ENCODE results near the gene C1QTNF8.

The C1QTNF8 gene

DNA sequence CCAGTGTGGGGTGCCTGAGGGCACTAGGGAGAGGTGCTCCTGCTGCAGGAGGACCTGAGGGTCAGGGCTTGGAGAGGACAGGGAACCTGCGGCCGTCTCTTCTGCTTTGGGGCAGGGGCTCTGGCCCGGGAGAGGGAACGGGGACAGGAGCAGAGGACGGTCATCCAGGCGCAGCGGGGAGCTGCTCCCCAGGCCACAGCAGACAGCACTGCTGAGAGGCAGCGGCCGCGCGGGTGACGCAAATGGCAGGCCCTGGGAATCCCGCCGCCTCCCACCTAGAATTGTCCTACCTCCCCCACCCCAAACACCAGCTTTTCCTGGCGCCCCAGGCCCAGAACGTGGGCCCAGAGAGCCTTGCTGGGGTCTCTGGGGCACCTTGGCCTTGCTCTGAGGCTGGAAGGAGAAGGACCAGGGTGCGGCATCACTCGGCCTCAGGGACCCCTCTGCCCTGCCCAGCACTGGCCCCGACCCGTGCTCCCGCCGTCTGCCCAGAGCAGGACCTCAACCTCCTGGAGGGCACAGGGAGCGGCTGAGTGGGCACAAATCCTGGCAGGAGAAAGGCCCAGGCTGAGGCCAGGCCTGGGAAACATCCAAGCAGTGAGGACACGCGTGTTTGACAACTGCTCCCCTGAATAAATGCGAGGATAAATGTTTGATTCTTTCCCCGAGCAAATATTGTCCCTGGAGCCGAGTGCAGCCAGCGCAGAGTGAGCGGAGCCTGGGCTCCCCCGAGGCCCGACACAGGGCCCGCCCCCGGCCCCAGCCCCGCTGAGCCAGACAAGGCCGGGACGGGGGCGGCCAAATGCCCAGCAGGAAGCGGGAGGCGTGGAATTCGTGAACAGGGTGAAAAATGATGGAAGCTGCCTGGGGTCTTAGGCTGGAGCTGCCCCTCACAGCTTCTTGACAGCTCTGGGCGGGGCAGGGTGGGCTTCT is 15.0 kb downstream of the C1QTNF8 start:
- no peaks in the 10 kb centered on the region for H3K4me1 ChIP-seq (ENCODE audit: control insufficient read depth, insufficient read depth, low read length)
- no peaks in the 10 kb centered on the region for H3K27me3 ChIP-seq (ENCODE audit: control insufficient read depth, insufficient read depth, low read length)
- H3K9me3 ChIP-seq (ENCODE audit: control insufficient read depth, insufficient read depth, low read length) = peaks cover 3% of the 10 kb centered on the region; the same call in 1 of the 2 replicates
- H3K9ac ChIP-seq (ENCODE audit: low read depth, low read length) = no peak overlapping the region
- H3K27ac ChIP-seq (ENCODE audit: low read depth, low read length) = no peak overlapping the region
- H3K4me3 ChIP-seq (ENCODE audit: low read depth, low read length) = no peak overlapping the region
- H3K36me3 ChIP-seq (ENCODE audit: control insufficient read depth, insufficient read depth, low read length) = no peaks in the 10 kb centered on the region

DNA sequence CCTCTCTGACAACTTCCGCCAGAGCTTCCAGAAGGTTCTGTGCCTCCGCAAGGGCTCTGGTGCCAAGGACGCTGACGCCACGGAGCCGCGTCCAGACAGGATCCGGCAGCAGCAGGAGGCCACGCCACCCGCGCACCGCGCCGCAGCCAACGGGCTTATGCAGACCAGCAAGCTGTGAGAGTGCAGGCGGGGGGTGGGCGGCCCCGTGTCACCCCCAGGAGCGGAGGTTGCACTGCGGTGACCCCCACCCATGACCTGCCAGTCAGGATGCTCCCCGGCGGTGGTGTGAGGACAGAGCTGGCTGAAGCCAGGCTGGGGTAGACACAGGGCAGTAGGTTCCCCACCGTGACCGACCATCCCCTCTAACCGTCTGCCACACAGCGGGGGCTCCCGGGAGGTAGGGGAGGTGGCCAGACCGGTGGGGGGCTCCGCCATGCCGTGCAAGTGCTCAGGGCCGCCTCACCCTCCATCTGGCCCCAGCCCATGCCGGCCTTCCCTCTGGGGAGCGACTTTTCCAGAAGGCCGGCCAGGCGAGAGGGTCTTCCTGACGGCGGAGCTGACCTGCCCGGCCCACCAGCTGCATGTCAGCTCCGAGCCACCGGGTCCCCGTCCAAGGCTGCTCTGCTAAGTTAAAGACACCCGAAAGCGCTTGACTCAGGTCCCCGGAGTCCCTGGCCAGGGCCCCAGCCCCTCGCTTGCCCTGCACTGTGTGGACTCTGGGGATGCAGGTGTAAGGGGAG is 16.1 kb downstream of the C1QTNF8 start:
- H3K36me3 ChIP-seq (ENCODE audit: control insufficient read depth, insufficient read depth, low read length) = no peaks in the 10 kb centered on the region
- H3K9me3 ChIP-seq (ENCODE audit: control insufficient read depth, insufficient read depth, low read length) = no peaks in the 10 kb centered on the region
- H3K9ac ChIP-seq (ENCODE audit: low read depth, low read length) = no peak overlapping the region
- H3K4me3 ChIP-seq (ENCODE audit: low read depth, low read length) = no peak overlapping the region
- H3K27ac ChIP-seq (ENCODE audit: low read depth, low read length) = no peak overlapping the region
- no peaks in the 10 kb centered on the region for H3K4me1 ChIP-seq (ENCODE audit: control insufficient read depth, insufficient read depth, low read length)
- H3K27me3 ChIP-seq (ENCODE audit: control insufficient read depth, insufficient read depth, low read length) = no peaks in the 10 kb centered on the region

DNA sequence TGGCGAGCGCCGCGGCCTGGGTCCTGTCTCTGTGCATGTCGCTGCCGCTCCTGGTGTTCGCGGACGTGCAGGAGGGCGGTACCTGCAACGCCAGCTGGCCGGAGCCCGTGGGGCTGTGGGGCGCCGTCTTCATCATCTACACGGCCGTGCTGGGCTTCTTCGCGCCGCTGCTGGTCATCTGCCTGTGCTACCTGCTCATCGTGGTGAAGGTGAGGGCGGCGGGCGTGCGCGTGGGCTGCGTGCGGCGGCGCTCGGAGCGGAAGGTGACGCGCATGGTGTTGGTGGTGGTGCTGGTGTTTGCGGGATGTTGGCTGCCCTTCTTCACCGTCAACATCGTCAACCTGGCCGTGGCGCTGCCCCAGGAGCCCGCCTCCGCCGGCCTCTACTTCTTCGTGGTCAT is 16.7 kb downstream of the C1QTNF8 start:
- Histone ChIP-seq H3K4me1 (ENCODE audit: control insufficient read depth, insufficient read depth, low read length) (no peaks in the 10 kb centered on the region), H3K9me3 (ENCODE audit: control insufficient read depth, insufficient read depth, low read length) (no peaks in the 10 kb centered on the region), H3K27ac (ENCODE audit: low read depth, low read length) (no peak overlapping the region), H3K4me3 (ENCODE audit: low read depth, low read length) (no peak overlapping the region), H3K9ac (ENCODE audit: low read depth, low read length) (no peak overlapping the region), H3K36me3 (ENCODE audit: control insufficient read depth, insufficient read depth, low read length) (no peaks in the 10 kb centered on the region), H3K27me3 (ENCODE audit: control insufficient read depth, insufficient read depth, low read length) (no peaks in the 10 kb centered on the region)

DNA sequence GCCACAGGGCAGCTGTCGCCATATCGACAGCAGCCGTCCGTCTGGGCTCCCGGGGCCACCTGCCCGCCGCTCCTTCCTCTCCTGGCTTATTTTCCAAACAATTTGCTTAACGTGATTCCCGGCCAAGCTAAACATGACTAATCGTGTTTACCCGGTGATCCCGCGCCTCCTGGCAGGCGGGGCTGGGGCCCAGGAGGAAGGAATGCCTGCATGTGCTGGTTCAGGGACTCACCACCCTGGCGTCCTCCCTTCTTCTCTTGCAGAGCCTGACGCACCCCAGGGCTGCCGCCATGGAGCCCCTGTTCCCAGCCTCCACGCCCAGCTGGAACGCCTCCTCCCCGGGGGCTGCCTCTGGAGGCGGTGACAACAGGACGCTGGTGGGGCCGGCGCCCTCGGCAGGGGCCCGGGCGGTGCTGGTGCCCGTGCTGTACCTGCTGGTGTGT is 17.4 kb downstream of the C1QTNF8 start:
- 0 out of 2 replicates have a peak, but pooled peaks cover 3% of the 10 kb centered on the region for H3K27me3 ChIP-seq (ENCODE audit: control insufficient read depth, insufficient read depth, low read length)
- H3K27ac ChIP-seq (ENCODE audit: low read depth, low read length) = no peak overlapping the region
- no peak overlapping the region for H3K4me3 ChIP-seq (ENCODE audit: low read depth, low read length)
- H3K9me3 ChIP-seq (ENCODE audit: control insufficient read depth, insufficient read depth, low read length) = no peaks in the 10 kb centered on the region
- no peaks in the 10 kb centered on the region for H3K36me3 ChIP-seq (ENCODE audit: control insufficient read depth, insufficient read depth, low read length)
- H3K4me1 ChIP-seq (ENCODE audit: control insufficient read depth, insufficient read depth, low read length) = no peaks in the 10 kb centered on the region
- H3K9ac ChIP-seq (ENCODE audit: low read depth, low read length) = no peak overlapping the region

- Histone ChIP-seq H3K4me1 (ENCODE audit: control insufficient read depth, insufficient read depth, low read length) (no peaks in the 10 kb centered on the region), H3K27ac (ENCODE audit: low read depth, low read length) (no peak overlapping the region), H3K36me3 (ENCODE audit: control insufficient read depth, insufficient read depth, low read length) (no peaks in the 10 kb centered on the region), H3K27me3 (ENCODE audit: control insufficient read depth, insufficient read depth, low read length) (0 out of 2 replicates have a peak, but pooled peaks cover 3% of the 10 kb centered on the region), H3K4me3 (ENCODE audit: low read depth, low read length) (no peak overlapping the region), H3K9ac (ENCODE audit: low read depth, low read length) (no peak overlapping the region), H3K9me3 (ENCODE audit: control insufficient read depth, insufficient read depth, low read length) (no peaks in the 10 kb centered on the region)
Observed at GRCh38 chr16:1077877-1078578, 18.0 kb downstream of the C1QTNF8 start.

DNA sequence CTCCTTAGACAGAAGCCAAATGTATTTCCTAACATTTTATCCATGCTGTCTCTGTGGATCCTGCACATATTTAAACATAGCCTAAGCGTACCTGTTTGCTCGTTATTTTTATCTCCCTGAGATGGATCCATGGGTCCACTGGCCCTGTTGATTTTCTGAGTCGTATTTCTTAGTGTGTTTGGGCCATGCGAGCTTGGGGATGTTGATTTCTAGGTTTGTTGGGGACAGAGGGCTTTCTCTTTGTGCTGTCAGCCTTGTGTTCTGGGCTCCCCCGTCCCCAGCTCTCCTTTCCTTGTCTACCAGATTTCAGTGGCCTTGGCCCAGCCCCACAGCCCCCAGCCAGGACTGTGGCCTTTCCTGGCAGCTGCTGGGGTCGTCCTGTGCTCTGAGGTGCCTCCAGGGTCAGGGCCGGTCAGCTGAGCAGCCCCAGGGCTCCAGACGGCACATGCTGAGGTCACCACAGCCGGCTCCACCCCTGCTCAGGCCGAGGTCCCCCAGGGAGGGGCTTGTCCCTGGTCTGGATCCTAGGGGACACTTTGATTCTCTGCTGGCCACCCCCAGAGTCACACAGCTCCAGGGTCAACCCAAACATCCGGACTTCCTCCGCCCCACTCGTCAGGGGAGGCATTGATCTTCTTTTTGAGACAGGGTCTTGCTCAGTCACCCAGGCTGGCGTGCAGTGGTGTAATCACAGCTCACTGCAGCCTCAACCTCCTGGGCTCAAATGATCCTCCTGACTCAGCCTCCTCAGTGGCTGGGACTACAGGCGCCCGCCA is 19.1 kb downstream of the C1QTNF8 start:
- Histone ChIP-seq H3K9ac (ENCODE audit: low read depth, low read length) (no peak overlapping the region), H3K36me3 (ENCODE audit: control insufficient read depth, insufficient read depth, low read length) (no peaks in the 10 kb centered on the region), H3K9me3 (ENCODE audit: control insufficient read depth, insufficient read depth, low read length) (no peaks in the 10 kb centered on the region), H3K4me1 (ENCODE audit: control insufficient read depth, insufficient read depth, low read length) (peaks cover 2% of the 10 kb centered on the region; the same call in 1 of the 2 replicates), H3K27ac (ENCODE audit: low read depth, low read length) (no peak overlapping the region), H3K4me3 (ENCODE audit: low read depth, low read length) (no peak overlapping the region), H3K27me3 (ENCODE audit: control insufficient read depth, insufficient read depth, low read length) (peaks cover 8% of the 10 kb centered on the region; the same call in 1 of the 2 replicates)

- Histone ChIP-seq H3K4me3 (ENCODE audit: low read depth, low read length) (no peak overlapping the region), H3K27ac (ENCODE audit: low read depth, low read length) (no peak overlapping the region), H3K27me3 (ENCODE audit: control insufficient read depth, insufficient read depth, low read length) (peaks cover 14% of the 10 kb centered on the region; the same call in 1 of the 2 replicates), H3K4me1 (ENCODE audit: control insufficient read depth, insufficient read depth, low read length) (peaks cover 9% of the 10 kb centered on the region; the same call in 1 of the 2 replicates), H3K9me3 (ENCODE audit: control insufficient read depth, insufficient read depth, low read length) (no peaks in the 10 kb centered on the region), H3K9ac (ENCODE audit: low read depth, low read length) (no peak overlapping the region), H3K36me3 (ENCODE audit: control insufficient read depth, insufficient read depth, low read length) (no peaks in the 10 kb centered on the region)
Observed at GRCh38 chr16:1075546-1075945, 20.5 kb downstream of the C1QTNF8 start.

GRCh38 chr16:1074379-1074649 is 21.7 kb downstream of the C1QTNF8 start:
- Histone ChIP-seq H3K4me1 (ENCODE audit: control insufficient read depth, insufficient read depth, low read length) (peaks cover 16% of the 10 kb centered on the region; the same call in 1 of the 2 replicates), H3K36me3 (ENCODE audit: control insufficient read depth, insufficient read depth, low read length) (no peaks in the 10 kb centered on the region), H3K27me3 (ENCODE audit: control insufficient read depth, insufficient read depth, low read length) (peaks cover 14% of the 10 kb centered on the region; the same call in 1 of the 2 replicates), H3K27ac (ENCODE audit: low read depth, low read length) (no peak overlapping the region), H3K4me3 (ENCODE audit: low read depth, low read length) (no peak overlapping the region), H3K9ac (ENCODE audit: low read depth, low read length) (no peak overlapping the region), H3K9me3 (ENCODE audit: control insufficient read depth, insufficient read depth, low read length) (no peaks in the 10 kb centered on the region)

GRCh38 chr16:1073566-1074378 is 22.3 kb downstream of the C1QTNF8 start:
- Histone ChIP-seq H3K27me3 (ENCODE audit: control insufficient read depth, insufficient read depth, low read length) (peaks cover 14% of the 10 kb centered on the region; the same call in 1 of the 2 replicates), H3K9ac (ENCODE audit: low read depth, low read length) (no peak overlapping the region), H3K4me3 (ENCODE audit: low read depth, low read length) (no peak overlapping the region), H3K4me1 (ENCODE audit: control insufficient read depth, insufficient read depth, low read length) (peaks cover 16% of the 10 kb centered on the region; the same call in 1 of the 2 replicates), H3K9me3 (ENCODE audit: control insufficient read depth, insufficient read depth, low read length) (no peaks in the 10 kb centered on the region), H3K27ac (ENCODE audit: low read depth, low read length) (no peak overlapping the region), H3K36me3 (ENCODE audit: control insufficient read depth, insufficient read depth, low read length) (no peaks in the 10 kb centered on the region)

DNA sequence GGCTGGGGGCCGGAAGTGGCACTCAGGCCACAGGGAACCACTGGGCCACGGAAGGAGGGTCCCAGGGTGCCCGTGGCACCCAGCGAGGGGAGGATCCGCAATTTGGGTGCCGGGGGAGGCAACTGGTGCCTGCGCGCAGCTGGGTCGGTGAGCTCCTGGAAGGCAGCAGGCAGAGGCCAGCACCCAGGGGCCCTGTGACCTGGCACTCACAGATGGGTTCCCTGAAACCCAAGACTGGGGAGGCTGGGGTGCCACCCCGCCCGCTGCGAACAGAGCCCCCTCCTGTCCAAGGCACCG is 22.8 kb downstream of the C1QTNF8 start:
- Histone ChIP-seq H3K36me3 (ENCODE audit: control insufficient read depth, insufficient read depth, low read length) (no peaks in the 10 kb centered on the region), H3K27ac (ENCODE audit: low read depth, low read length) (no peak overlapping the region), H3K4me1 (ENCODE audit: control insufficient read depth, insufficient read depth, low read length) (peaks cover 16% of the 10 kb centered on the region; the same call in 1 of the 2 replicates), H3K4me3 (ENCODE audit: low read depth, low read length) (no peak overlapping the region), H3K9me3 (ENCODE audit: control insufficient read depth, insufficient read depth, low read length) (no peaks in the 10 kb centered on the region), H3K27me3 (ENCODE audit: control insufficient read depth, insufficient read depth, low read length) (peaks cover 14% of the 10 kb centered on the region; the same call in 1 of the 2 replicates), H3K9ac (ENCODE audit: low read depth, low read length) (no peak overlapping the region)
